B cell (primary cell): ENCODE measurements around the gene PSMD5. TPM values are rescaled to one million over a fixed set of nuclear protein-coding genes. Genes with fewer than 3 reads are reported as not detected.

Experiments used
- ATAC-seq: fragments of 200-7000 bp; cut with Tn5 transposase; one replicate; pipeline ENCODE4 v1.10.0; 2021; ENCODE audit warnings: low read depth, mild to moderate bottlenecking, moderate number of reproducible peaks, moderate library complexity
- CTCF ChIA-PET: fragments of 350-600 bp; sonication (Branson Sonifier 250); formaldehyde crosslinking; loops from one replicate; lab custom pipeline; 2021; ENCODE audit warnings: antibody characterized with exemption, inconsistent platforms; lab: Charles Lee
- POLR2A ChIA-PET: fragments of 350-600 bp; sonication (Branson Sonifier 250); formaldehyde crosslinking; loops from one replicate; lab custom pipeline; 2021; ENCODE audit warnings: antibody characterized with exemption; lab: Charles Lee
- DNase-seq: peaks from one replicate; pipeline ENCODE4 v3.0.0; 2013
- H2AFZ ChIP-seq: 2 replicates; pipeline ENCODE4 v1.6.1; 2012; ENCODE audit warnings: mild to moderate bottlenecking, low read depth, low read length; ENCODE audit not compliant: insufficient read depth, poor library complexity, severe bottlenecking
- H3K27ac ChIP-seq, 2 donors: 1 replicate in 1 of 2; 2 replicates in 1 of 2; pipeline ENCODE4 v1.5.1; 2012 to 2013; ENCODE audit warnings: low read length in 2 of 2, mild to moderate bottlenecking in 2 of 2, moderate library complexity in 1 of 2
- H3K27me3 ChIP-seq, 4 experiments: fragments of 200-600 bp in 1 of 4; sonication (generic) in 1 of 4; replicated peaks in 1 of 4; 1 replicate in 2 of 4; 2 replicates in 2 of 4; pipeline versions ENCODE4 v1.6.1 to v1.7.0; 2013 to 2016; ENCODE audit warnings: low read length in 3 of 4, mild to moderate bottlenecking in 2 of 4, mixed read lengths in 1 of 4, moderate library complexity in 1 of 4; ENCODE audit not compliant: insufficient read depth in 4 of 4, control insufficient read depth in 3 of 4; ENCODE audit errors: control extremely low read depth in 1 of 4
- H3K36me3 ChIP-seq, 2 experiments: replicated peaks in 1 of 2; 1 replicate in 1 of 2; 2 replicates in 1 of 2; pipeline versions ENCODE4 v1.6.1 to v1.7.1; 2013; ENCODE audit warnings: low read length in 1 of 2; ENCODE audit not compliant: insufficient read depth in 2 of 2, control insufficient read depth in 1 of 2; ENCODE audit errors: control extremely low read depth in 1 of 2, extremely low read depth in 1 of 2
- H3K4me1 ChIP-seq, 2 donors: fragments of 200-600 bp in 1 of 2; sonication (generic) in 1 of 2; 1 replicate in 1 of 2; 2 replicates in 1 of 2; pipeline versions ENCODE4 v1.5.1 to v1.6.1; 2013 to 2017; ENCODE audit warnings: low read length in 2 of 2; ENCODE audit not compliant: control insufficient read depth in 2 of 2, insufficient read depth in 2 of 2
- H3K4me2 ChIP-seq: replicated peaks from 2 replicates; pipeline ENCODE3; 2012; ENCODE audit warnings: mild to moderate bottlenecking, low read depth, low read length; ENCODE audit not compliant: poor library complexity, severe bottlenecking
- H3K4me3 ChIP-seq, 5 experiments: fragments of 200-600 bp in 1 of 5; sonication (generic) in 1 of 5; 1 replicate in 3 of 5; 2 replicates in 2 of 5; pipeline versions ENCODE4 v1.5.1 to v1.7.0; 2011 to 2016; ENCODE audit warnings: low read length in 4 of 5, mild to moderate bottlenecking in 4 of 5, low read depth in 2 of 5, control low read depth in 1 of 5, moderate library complexity in 1 of 5; ENCODE audit not compliant: insufficient read depth in 1 of 5; ENCODE audit errors: control extremely low read depth in 1 of 5, extremely low read depth in 1 of 5
- H3K79me2 ChIP-seq: fragments of 200-600 bp; sonication (generic); one replicate; pipeline ENCODE4 v1.6.0; 2016; ENCODE audit warnings: low read length; ENCODE audit not compliant: control insufficient read depth, insufficient read depth
- H3K9ac ChIP-seq: fragments of 200-600 bp; sonication (generic); 2 replicates; pipeline ENCODE4 v1.6.1; 2017; ENCODE audit warnings: mild to moderate bottlenecking, low read length, moderate library complexity
- H3K9me3 ChIP-seq, 3 donors: one replicate each; pipeline versions ENCODE4 v1.6.1 to v1.7.1; 2013; ENCODE audit warnings: low read length in 2 of 3; ENCODE audit not compliant: control insufficient read depth in 2 of 3, insufficient read depth in 1 of 3; ENCODE audit errors: control extremely low read depth in 1 of 3
- H4K20me1 ChIP-seq: 2 replicates; pipeline ENCODE4 v1.6.0; 2012; ENCODE audit warnings: mild to moderate bottlenecking, low read length; ENCODE audit not compliant: insufficient read depth, control insufficient read depth, poor library complexity, severe bottlenecking
- H3K27ac Mint-ChIP-seq: one replicate; pipeline ENCODE4 v1.8.0; 2021; ENCODE audit warnings: mixed read lengths
- H3K27me3 Mint-ChIP-seq: one replicate; pipeline ENCODE4 v1.8.0; 2021; ENCODE audit warnings: mixed read lengths
- H3K4me1 Mint-ChIP-seq: one replicate; pipeline ENCODE4 v1.8.0; 2021; ENCODE audit warnings: mixed read lengths
- H3K4me3 Mint-ChIP-seq: one replicate; pipeline ENCODE4 v1.8.0; 2021; ENCODE audit warnings: mixed read lengths
- H3K9me3 Mint-ChIP-seq: one replicate; pipeline ENCODE4 v1.8.0; 2022; ENCODE audit warnings: mixed read lengths; ENCODE audit not compliant: insufficient read depth
- CTCF ChIP-seq: fragments of 200-600 bp; IDR thresholded peaks from one replicate; pipeline ENCODE4 v1.8.0; 2022; ENCODE audit warnings: antibody characterized with exemption, mild to moderate bottlenecking
- EZH2 ChIP-seq: IDR thresholded peaks from 2 replicates; pipeline ENCODE4 v1.6.1; 2012; ENCODE audit warnings: borderline replicate concordance, low read depth, mild to moderate bottlenecking, moderate library complexity, low read length; ENCODE audit not compliant: insufficient read depth, poor library complexity, severe bottlenecking
- WGBS: methylation state at CpG from one replicate; pipeline ENCODE4 v1.1.5; 2013; ENCODE audit warnings: missing lambda C conversion rate; ENCODE audit not compliant: insufficient coverage; 5-methylcytosine and 5-hydroxymethylcytosine counted together
- intact Hi-C: fragments of 100-400 bp; cut with micrococcal nuclease; formaldehyde crosslinking; loops from one replicate; pipeline ENCODE4 v1.10.0; 2022
- polyA plus RNA-seq: library from polyadenylated mRNA; depleted of rRNA; stranded (reverse); fragments of >200 nt; gene quantifications from 2 replicates; pipeline ENCODE4 v1.2.3, GENCODE V29; 2012
- total RNA-seq, 2 donors: library from RNA; stranded (reverse); fragments of 120-200 nt in 1 of 2; gene quantifications; 1 replicate in 1 of 2; 2 replicates in 1 of 2; pipeline versions ENCODE4 v1.2.3 to v1.2.4, GENCODE V29; 2013 to 2022

PSMD5 gene
- total and polyA plus RNA-seq, 2 donors (not counting 1 experiment from before 2014, with no cell fraction given): 7.4 to 25.3 TPM

DNA sequence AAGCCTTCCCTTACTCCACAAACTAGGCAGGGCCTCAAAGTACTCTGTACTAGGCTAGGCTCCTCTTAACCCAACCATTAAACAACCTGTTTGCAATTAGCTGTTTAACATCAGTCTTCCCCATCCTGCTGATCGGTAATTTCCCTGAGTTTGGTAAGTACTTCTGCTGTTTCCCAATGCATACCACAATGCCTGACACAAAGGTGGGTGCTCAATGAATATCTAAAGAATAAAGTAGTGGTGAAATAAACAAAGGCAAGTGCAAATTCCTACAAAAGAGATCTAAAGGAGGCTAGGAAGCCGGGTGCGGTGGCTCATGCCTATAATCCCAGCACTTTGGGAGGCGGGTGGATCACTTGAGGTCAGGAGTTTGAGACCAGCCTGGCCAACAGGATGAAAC lies 74.5 kb downstream of the PSMD5 start:
- Histone ChIP-seq H3K4me1 (no peaks in the 10 kb centered on the region), H3K9me3 (no peaks in the 10 kb centered on the region), H3K9ac (no peak overlapping the region), H4K20me1 (no peaks in the 10 kb centered on the region), H3K36me3 (peaks cover 24 to 80% of the 10 kb centered on the region in 2 experiments), H3K27me3 (no peaks in the 10 kb centered on the region), H2AFZ (no peak overlapping the region), H3K4me2 (no peak overlapping the region), H3K27ac (no peak overlapping the region), H3K4me3 (no peak overlapping the region), H3K79me2 (peaks cover 3% of the 10 kb centered on the region)
- ATAC-seq: no peak
- Mint-ChIP-seq H3K27ac (no peak overlapping the region), H3K27me3 (no peaks in the 10 kb centered on the region), H3K9me3 (no peaks in the 10 kb centered on the region), H3K4me3 (no peak overlapping the region), H3K4me1 (no peaks in the 10 kb centered on the region)
- 100% methylated on average over 3 of the region's 4 CpGs for WGBS
- DNase-seq: no peak
- intact Hi-C loops: no loop called here
- POLR2A ChIA-PET: no interaction called here
- TF ChIP-seq EZH2: no peak
- no peak for TF ChIP-seq CTCF
- CTCF ChIA-PET: interaction anchor here (0.6 to 5.2 kb wide), 3 partner anchors 13 to 631 kb away, joined by 3 to 24 read pairs (median 3); no protein-coding TSS in a partner anchor

DNA sequence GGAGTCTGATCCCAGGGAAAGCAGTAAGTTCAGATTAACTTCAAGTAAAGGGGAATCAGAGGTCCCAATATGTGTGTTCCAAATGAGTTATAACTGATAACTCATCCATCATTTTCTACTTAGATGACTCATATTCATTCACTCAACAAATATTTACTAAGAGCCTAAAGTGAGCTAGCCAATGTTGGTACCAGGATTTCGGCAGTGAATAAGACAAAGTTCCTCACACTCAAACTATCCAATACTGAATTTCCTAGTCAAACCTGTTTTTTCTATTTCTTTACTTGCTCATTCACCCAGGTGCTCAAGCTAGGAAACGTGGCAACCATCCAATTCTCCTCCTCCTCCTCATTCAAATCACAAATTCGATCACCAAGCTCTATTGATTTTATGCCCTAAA lies 75.3 kb downstream of the PSMD5 start:
- WGBS: 97% methylated on average over 3 of the region's 3 CpGs
- H3K4me3 Mint-ChIP-seq: no peak overlapping the region
- intact Hi-C loops: no loop called here
- POLR2A ChIA-PET: no interaction called here
- ATAC-seq (no peak), DNase-seq (no peak)
- H3K9ac ChIP-seq: no peak overlapping the region
- H3K36me3 ChIP-seq: peaks cover 29 to 78% of the 10 kb centered on the region in 2 experiments
- H3K9me3 ChIP-seq: no peaks in the 10 kb centered on the region
- H4K20me1 ChIP-seq: no peaks in the 10 kb centered on the region
- no peaks in the 10 kb centered on the region for H3K27me3 ChIP-seq
- no peak overlapping the region for H2AFZ ChIP-seq
- H3K4me1 Mint-ChIP-seq: no peaks in the 10 kb centered on the region
- H3K27ac Mint-ChIP-seq: no peak overlapping the region
- CTCF ChIA-PET: interaction anchor here (0.6 to 5.2 kb wide), 3 partner anchors 12 to 632 kb away, joined by 3 to 24 read pairs (median 3); no protein-coding TSS in a partner anchor
- H3K4me2 ChIP-seq: no peak overlapping the region
- H3K79me2 ChIP-seq: peaks cover 3% of the 10 kb centered on the region
- H3K4me3 ChIP-seq: no peak overlapping the region
- no peak for TF ChIP-seq CTCF
- H3K9me3 Mint-ChIP-seq: no peaks in the 10 kb centered on the region
- no peaks in the 10 kb centered on the region for H3K27me3 Mint-ChIP-seq
- H3K27ac ChIP-seq: no peak overlapping the region
- no peaks in the 10 kb centered on the region for H3K4me1 ChIP-seq

Other genes starting within 250 kb of the PSMD5 start
- 11.3 and 11.6 TPM in 2 replicates for gene MEGF9, start 128.5 kb downstream of the PSMD5 start, total RNA-seq
- 3.5 and 4.0 TPM in 2 replicates for gene MEGF9, start 128.5 kb downstream of the PSMD5 start, polyA plus RNA-seq
- 70.6 and 73.3 TPM in 2 replicates for gene FBXW2, start 49.5 kb downstream of the PSMD5 start, total RNA-seq
- 14.9 and 24.0 TPM in 2 replicates for gene FBXW2, start 49.5 kb downstream of the PSMD5 start, polyA plus RNA-seq
- 20.9 and 26.0 TPM in 2 replicates for gene PHF19, start 34.3 kb upstream of the PSMD5 start, total RNA-seq
- 17.0 and 26.5 TPM in 2 replicates for gene PHF19, start 34.3 kb upstream of the PSMD5 start, polyA plus RNA-seq
- 12.2 and 13.1 TPM in 2 replicates for gene TRAF1, start 83.9 kb upstream of the PSMD5 start, total RNA-seq
- 19.5 and 23.0 TPM in 2 replicates for gene TRAF1, start 83.9 kb upstream of the PSMD5 start, polyA plus RNA-seq
- 9.4 and 10.4 TPM in 2 replicates for gene C5, start 207.4 kb upstream of the PSMD5 start, total RNA-seq
- 2.7 and 3.4 TPM in 2 replicates for gene C5, start 207.4 kb upstream of the PSMD5 start, polyA plus RNA-seq
- 146 and 150 TPM in 2 replicates for gene CNTRL, start 232.0 kb upstream of the PSMD5 start, total RNA-seq
- gene CNTRL, start 232.0 kb upstream of the PSMD5 start, polyA plus RNA-seq: 40.0 and 67.5 TPM in 2 replicates